ENCODE results near the gene STK32C. TPM values are rescaled to one million over a fixed set of nuclear protein-coding genes. Genes with fewer than 3 reads are reported as not detected.

STK32C gene
- total RNA-seq, 1 donor from 2014 or later: 19.6 TPM

- Mint-ChIP-seq H3K27me3 (ENCODE audit: low read depth) (no peaks in the 10 kb centered on the region), H3K9me3 (no peaks in the 10 kb centered on the region), H3K27ac (ENCODE audit: unreplicated experiment) (no peak overlapping the region), H3K4me1 (no peaks in the 10 kb centered on the region), H3K4me3 (no peak overlapping the region), H3K36me3 (ENCODE audit: low read depth) (no peaks in the 10 kb centered on the region)
- no peak for DNase-seq (ENCODE audit: low read depth, low spot score)
- TF ChIP-seq CTCF (conservative IDR thresholded peaks at IDR 0.05): no peak
Observed at GRCh38 chr10:132203256-132204077, 104.3 kb downstream of the STK32C start.

GRCh38 chr10:132202070-132202970 lies 105.4 kb downstream of the STK32C start:
- Mint-ChIP-seq H3K9me3 (no peaks in the 10 kb centered on the region), H3K4me1 (no peaks in the 10 kb centered on the region), H3K4me3 (no peak overlapping the region), H3K27me3 (ENCODE audit: low read depth) (no peaks in the 10 kb centered on the region), H3K36me3 (ENCODE audit: low read depth) (no peaks in the 10 kb centered on the region), H3K27ac (ENCODE audit: unreplicated experiment) (no peak overlapping the region)
- DNase-seq (ENCODE audit: low read depth, low spot score): no peak
- TF ChIP-seq CTCF (conservative IDR thresholded peaks at IDR 0.05): no peak

- Mint-ChIP-seq H3K4me3 (no peak overlapping the region), H3K4me1 (no peaks in the 10 kb centered on the region), H3K27me3 (ENCODE audit: low read depth) (no peaks in the 10 kb centered on the region), H3K9me3 (no peaks in the 10 kb centered on the region), H3K36me3 (ENCODE audit: low read depth) (no peaks in the 10 kb centered on the region), H3K27ac (ENCODE audit: unreplicated experiment) (no peak overlapping the region)
- TF ChIP-seq CTCF (conservative IDR thresholded peaks at IDR 0.05): no peak
- no peak for DNase-seq (ENCODE audit: low read depth, low spot score)
Observed at GRCh38 chr10:132201111-132201969, 106.4 kb downstream of the STK32C start.

- Mint-ChIP-seq H3K4me3 (no peak overlapping the region), H3K27ac (ENCODE audit: unreplicated experiment) (no peak overlapping the region), H3K36me3 (ENCODE audit: low read depth) (no peaks in the 10 kb centered on the region), H3K4me1 (no peaks in the 10 kb centered on the region), H3K9me3 (no peaks in the 10 kb centered on the region), H3K27me3 (ENCODE audit: low read depth) (no peaks in the 10 kb centered on the region)
- TF ChIP-seq CTCF (conservative IDR thresholded peaks at IDR 0.05): no peak
- no peak for DNase-seq (ENCODE audit: low read depth, low spot score)
Observed at GRCh38 chr10:132200344-132201110, 107.2 kb downstream of the STK32C start.

All from neural crest cell (in vitro differentiated cells).